IMR-90 (cell line): ENCODE data around the gene ANKRD9.

Experiments used
- MAZ ChIP-seq: IDR thresholded peaks from 2 replicates; pipeline ENCODE4 v1.6.1; 2012; ENCODE audit warnings: low read depth, mild to moderate bottlenecking, low read length, improper control_type of control experiment, moderate library complexity, borderline replicate concordance
- MXI1 ChIP-seq: IDR thresholded peaks from 2 replicates; pipeline ENCODE4 v1.6.1; 2012; ENCODE audit warnings: low read depth, mild to moderate bottlenecking, low read length, moderate library complexity, borderline replicate concordance
- POLR2A ChIP-seq: IDR thresholded peaks from 2 replicates; pipeline ENCODE4 v1.6.1; 2012; ENCODE audit warnings: mild to moderate bottlenecking, low read depth, low read length
- RCOR1 ChIP-seq: IDR thresholded peaks from 2 replicates; pipeline ENCODE4 v1.6.1; 2012; ENCODE audit warnings: mild to moderate bottlenecking, low read length, improper control_type of control experiment; ENCODE audit not compliant: insufficient replicate concordance
- TF ChIP-seq, protein P1 (sequence below): conservative IDR thresholded peaks from 2 replicates; pipeline ENCODE4 v1.5.1; 2012; ENCODE audit warnings: mild to moderate bottlenecking, low read depth, low read length, improper control_type of control experiment
- TF ChIP-seq, protein P2 (sequence below): fragments of 150-350 bp; IDR thresholded peaks from 2 replicates; pipeline ENCODE4 v1.6.1; 2017; ENCODE audit warnings: mild to moderate bottlenecking, antibody characterized with exemption, low read length, low read depth

DNA sequence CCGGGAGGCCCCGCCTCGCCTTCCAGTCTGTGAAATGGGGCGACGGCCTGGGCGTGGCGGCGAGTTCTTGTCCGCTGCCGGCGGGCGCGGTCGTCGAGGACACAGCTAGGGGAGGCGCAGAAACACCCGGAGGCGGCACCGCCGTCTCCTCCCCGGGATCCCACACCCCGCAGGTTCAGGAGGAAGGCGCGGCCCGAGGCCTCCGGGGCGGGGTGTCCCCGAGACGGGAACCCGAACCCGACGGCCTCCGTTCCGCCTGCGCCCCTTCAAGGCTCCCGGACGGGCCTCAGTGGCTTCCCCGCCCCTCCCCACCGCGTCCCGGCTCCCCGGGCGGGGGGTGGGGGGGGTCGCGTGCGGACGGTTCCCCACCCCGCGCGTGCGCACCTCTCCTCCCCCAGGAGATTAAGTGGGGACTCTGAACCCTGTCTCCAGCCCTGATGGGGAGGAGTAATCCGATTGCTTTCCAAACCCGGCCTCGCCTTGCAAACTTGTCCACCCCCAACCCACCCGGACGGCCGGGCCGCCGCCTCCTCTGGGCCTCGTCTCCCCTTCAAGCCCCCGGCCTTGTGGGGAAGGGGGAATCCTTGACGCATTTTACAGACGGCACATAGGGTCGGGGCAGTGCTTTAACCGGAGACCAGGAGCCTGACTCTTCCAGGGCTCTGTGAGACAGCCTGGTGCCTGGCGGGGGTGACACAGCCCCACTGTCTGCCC, 35.3 kb upstream of the ANKRD9 start:
- TF ChIP-seq, protein P1, sequence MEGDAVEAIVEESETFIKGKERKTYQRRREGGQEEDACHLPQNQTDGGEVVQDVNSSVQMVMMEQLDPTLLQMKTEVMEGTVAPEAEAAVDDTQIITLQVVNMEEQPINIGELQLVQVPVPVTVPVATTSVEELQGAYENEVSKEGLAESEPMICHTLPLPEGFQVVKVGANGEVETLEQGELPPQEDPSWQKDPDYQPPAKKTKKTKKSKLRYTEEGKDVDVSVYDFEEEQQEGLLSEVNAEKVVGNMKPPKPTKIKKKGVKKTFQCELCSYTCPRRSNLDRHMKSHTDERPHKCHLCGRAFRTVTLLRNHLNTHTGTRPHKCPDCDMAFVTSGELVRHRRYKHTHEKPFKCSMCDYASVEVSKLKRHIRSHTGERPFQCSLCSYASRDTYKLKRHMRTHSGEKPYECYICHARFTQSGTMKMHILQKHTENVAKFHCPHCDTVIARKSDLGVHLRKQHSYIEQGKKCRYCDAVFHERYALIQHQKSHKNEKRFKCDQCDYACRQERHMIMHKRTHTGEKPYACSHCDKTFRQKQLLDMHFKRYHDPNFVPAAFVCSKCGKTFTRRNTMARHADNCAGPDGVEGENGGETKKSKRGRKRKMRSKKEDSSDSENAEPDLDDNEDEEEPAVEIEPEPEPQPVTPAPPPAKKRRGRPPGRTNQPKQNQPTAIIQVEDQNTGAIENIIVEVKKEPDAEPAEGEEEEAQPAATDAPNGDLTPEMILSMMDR: no peak
- TF ChIP-seq POLR2A: no peak
- TF ChIP-seq, protein P2, sequence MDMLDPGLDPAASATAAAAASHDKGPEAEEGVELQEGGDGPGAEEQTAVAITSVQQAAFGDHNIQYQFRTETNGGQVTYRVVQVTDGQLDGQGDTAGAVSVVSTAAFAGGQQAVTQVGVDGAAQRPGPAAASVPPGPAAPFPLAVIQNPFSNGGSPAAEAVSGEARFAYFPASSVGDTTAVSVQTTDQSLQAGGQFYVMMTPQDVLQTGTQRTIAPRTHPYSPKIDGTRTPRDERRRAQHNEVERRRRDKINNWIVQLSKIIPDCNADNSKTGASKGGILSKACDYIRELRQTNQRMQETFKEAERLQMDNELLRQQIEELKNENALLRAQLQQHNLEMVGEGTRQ: no peak
- no peak for TF ChIP-seq RCOR1
- TF ChIP-seq MAZ: no peak
- no peak for TF ChIP-seq MXI1
